Lower lobe of right lung (tissue), 2 donors: ENCODE results near the gene MTMR10. TPM values are rescaled to one million over a fixed set of nuclear protein-coding genes. Genes with fewer than 3 reads are reported as not detected.

Experiments used
- ATAC-seq, 2 donors: fragments of 200-7000 bp; cut with Tn5 transposase; one replicate each; pipeline ENCODE4 v1.9.1; 2020 to 2022; ENCODE audit warnings: mild to moderate bottlenecking in 2 of 2, moderate library complexity in 2 of 2
- DNase-seq: peaks from one replicate; pipeline ENCODE4 v3.0.0-alpha.2; 2020
- H3K27ac ChIP-seq: fragments of 200-600 bp; one replicate; pipeline ENCODE4 v1.8.0; 2022
- H3K27me3 ChIP-seq: fragments of 200-600 bp; one replicate; pipeline ENCODE4 v1.8.0; 2022; ENCODE audit warnings: low read depth
- H3K36me3 ChIP-seq: fragments of 200-600 bp; one replicate; pipeline ENCODE4 v1.8.0; 2022; ENCODE audit warnings: mild to moderate bottlenecking
- H3K4me1 ChIP-seq: fragments of 200-600 bp; one replicate; pipeline ENCODE4 v1.8.0; 2022
- H3K4me3 ChIP-seq: fragments of 200-600 bp; one replicate; pipeline ENCODE4 v1.8.0; 2022; ENCODE audit warnings: mild to moderate bottlenecking
- H3K9me3 ChIP-seq: fragments of 200-600 bp; one replicate; pipeline ENCODE4 v1.8.0; 2022
- intact Hi-C: fragments of 100-400 bp; cut with DNase I; formaldehyde crosslinking; loops from one replicate; pipeline ENCODE4 v1.11.0; 2022
- total RNA-seq: library from RNA; stranded (reverse); fragmentation: NEBNext Ultra II Directional; extraction: Animal tissue kit (Norgen Biotek cat#: 25700); gene quantifications from one replicate; pipeline ENCODE4 v1.2.1, GENCODE V29; 2021
- TF ChIP-seq, protein P1 (sequence below): fragments of 200-600 bp; IDR thresholded peaks from one replicate; pipeline ENCODE4 v1.8.0; 2022; ENCODE audit warnings: antibody characterized with exemption, mild to moderate bottlenecking
- donor health status: DM: no; HTN: yes; CAD: no; lungs with severe emphysema.

MTMR10 gene
- total RNA-seq, 1 donor from 2014 or later = 42.4 TPM

- intact Hi-C loops = no loop called here
- DNase-seq = no peak
- H3K4me1 ChIP-seq = peaks cover 8% of the 10 kb centered on the region
- H3K27me3 ChIP-seq = no peaks in the 10 kb centered on the region
- ATAC-seq = peak; percentile 39 to 55
- no peak overlapping the region for H3K4me3 ChIP-seq
- TF ChIP-seq, protein P1, sequence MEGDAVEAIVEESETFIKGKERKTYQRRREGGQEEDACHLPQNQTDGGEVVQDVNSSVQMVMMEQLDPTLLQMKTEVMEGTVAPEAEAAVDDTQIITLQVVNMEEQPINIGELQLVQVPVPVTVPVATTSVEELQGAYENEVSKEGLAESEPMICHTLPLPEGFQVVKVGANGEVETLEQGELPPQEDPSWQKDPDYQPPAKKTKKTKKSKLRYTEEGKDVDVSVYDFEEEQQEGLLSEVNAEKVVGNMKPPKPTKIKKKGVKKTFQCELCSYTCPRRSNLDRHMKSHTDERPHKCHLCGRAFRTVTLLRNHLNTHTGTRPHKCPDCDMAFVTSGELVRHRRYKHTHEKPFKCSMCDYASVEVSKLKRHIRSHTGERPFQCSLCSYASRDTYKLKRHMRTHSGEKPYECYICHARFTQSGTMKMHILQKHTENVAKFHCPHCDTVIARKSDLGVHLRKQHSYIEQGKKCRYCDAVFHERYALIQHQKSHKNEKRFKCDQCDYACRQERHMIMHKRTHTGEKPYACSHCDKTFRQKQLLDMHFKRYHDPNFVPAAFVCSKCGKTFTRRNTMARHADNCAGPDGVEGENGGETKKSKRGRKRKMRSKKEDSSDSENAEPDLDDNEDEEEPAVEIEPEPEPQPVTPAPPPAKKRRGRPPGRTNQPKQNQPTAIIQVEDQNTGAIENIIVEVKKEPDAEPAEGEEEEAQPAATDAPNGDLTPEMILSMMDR = no peak
- H3K27ac ChIP-seq = peak overlapping the region; percentile 32
- H3K9me3 ChIP-seq = peaks cover 9% of the 10 kb centered on the region
- no peaks in the 10 kb centered on the region for H3K36me3 ChIP-seq
These were observed 22.6 kb upstream of the MTMR10 start for GRCh38 chr15:31013863-31014607.

DNA sequence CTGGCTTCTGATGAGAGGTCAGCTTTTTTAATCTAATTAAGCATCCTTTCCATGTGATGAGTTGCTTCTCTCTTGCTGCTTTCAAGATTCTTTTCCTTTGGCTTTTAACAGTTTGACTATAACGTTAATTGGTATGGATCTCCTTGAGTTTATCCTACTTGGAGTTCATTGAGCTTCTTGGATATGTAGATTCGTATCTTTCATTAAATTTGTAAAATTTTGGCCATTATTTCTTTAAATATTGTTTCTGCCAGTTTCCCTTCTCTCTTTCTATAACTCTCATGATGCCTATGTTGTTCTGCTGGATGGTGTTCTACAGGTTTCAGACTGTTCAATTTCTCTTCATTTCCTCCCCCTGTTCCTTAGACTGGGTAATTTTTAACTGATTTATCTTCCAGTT is 21.0 kb upstream of the MTMR10 start:
- intact Hi-C loops = no loop called here
- H3K36me3 ChIP-seq = no peaks in the 10 kb centered on the region
- H3K27me3 ChIP-seq = no peaks in the 10 kb centered on the region
- H3K9me3 ChIP-seq = peaks cover 9% of the 10 kb centered on the region
- no peak for DNase-seq
- no peak overlapping the region for H3K4me3 ChIP-seq
- no peak overlapping the region for H3K27ac ChIP-seq
- TF ChIP-seq, protein P1 = no peak
- H3K4me1 ChIP-seq = peaks cover 8% of the 10 kb centered on the region
- ATAC-seq = no peak

DNA sequence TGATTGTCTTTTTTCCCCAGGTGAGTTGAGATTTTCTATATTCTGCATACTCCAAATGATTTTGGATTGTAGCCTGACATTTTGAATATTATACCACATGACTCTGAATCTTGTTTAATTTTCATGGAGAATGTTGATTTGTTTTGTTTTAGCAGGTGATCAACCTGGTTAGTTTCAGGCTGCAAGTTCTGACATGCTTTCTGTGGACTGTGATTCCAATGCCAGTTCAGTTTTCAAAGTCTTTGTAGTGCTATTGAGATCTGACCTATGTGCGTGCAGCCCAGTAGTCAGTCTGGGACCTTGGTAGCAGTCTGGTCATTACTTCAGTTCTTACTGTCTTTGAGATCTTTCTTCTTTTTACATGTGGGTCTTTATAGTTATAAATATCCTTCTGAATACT is 18.6 kb upstream of the MTMR10 start:
- Histone ChIP-seq H3K4me1 (peaks cover 8% of the 10 kb centered on the region), H3K27me3 (no peaks in the 10 kb centered on the region), H3K4me3 (no peak overlapping the region), H3K27ac (no peak overlapping the region), H3K36me3 (no peaks in the 10 kb centered on the region), H3K9me3 (peaks cover 9% of the 10 kb centered on the region)
- TF ChIP-seq, protein P1 = no peak
- intact Hi-C loops = no loop called here
- ATAC-seq (no peak), DNase-seq (no peak)

DNA sequence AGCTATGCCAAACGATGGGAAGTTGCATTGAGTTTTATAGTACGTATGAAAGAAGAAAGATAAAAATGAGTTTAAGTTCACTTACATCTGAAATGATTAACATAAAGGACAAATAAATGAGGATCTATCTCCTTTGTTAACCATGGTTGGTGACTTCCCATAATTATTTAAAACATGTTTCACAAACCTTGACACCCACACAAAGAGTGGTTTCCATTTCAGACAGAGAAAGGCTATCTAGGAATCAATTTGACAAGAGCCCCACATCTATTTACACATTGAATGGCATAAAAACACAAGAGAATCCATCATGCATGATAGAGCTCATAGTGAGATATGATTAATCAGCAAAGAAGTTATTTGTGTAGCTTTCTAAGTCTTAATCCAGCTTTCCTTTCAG is 14.2 kb upstream of the MTMR10 start:
- H3K27me3 ChIP-seq = no peaks in the 10 kb centered on the region
- intact Hi-C loops = no loop called here
- TF ChIP-seq, protein P1 = no peak
- H3K4me3 ChIP-seq = no peak overlapping the region
- H3K4me1 ChIP-seq = peaks cover 6% of the 10 kb centered on the region
- H3K27ac ChIP-seq = no peak overlapping the region
- no peaks in the 10 kb centered on the region for H3K9me3 ChIP-seq
- no peaks in the 10 kb centered on the region for H3K36me3 ChIP-seq
- DNase-seq (no peak), ATAC-seq (no peak)

- Histone ChIP-seq H3K27ac (no peak overlapping the region), H3K36me3 (no peaks in the 10 kb centered on the region), H3K4me1 (peaks cover 6% of the 10 kb centered on the region), H3K4me3 (no peak overlapping the region), H3K27me3 (no peaks in the 10 kb centered on the region), H3K9me3 (no peaks in the 10 kb centered on the region)
- DNase-seq = no peak
- ATAC-seq = peak; percentile 11 to 75
- TF ChIP-seq, protein P1 = no peak
- intact Hi-C loops = no loop called here
These were observed 12.8 kb upstream of the MTMR10 start for GRCh38 chr15:31004220-31004733.
